Heart left ventricle (tissue), 16 donors: Measurements from ENCODE around the gene TNRC18. TPM values are rescaled to one million over a fixed set of nuclear protein-coding genes. Genes with fewer than 3 reads are reported as not detected.

Experiments used
- ATAC-seq, 4 donors: fragments of 200-7000 bp; cut with Tn5 transposase; one replicate each; pipeline ENCODE4 v1.9.1; 2020 to 2022; ENCODE audit warnings: moderate library complexity in 4 of 4, mild to moderate bottlenecking in 3 of 4, moderate number of reproducible peaks in 1 of 4
- DNase-seq, 5 donors: peaks; one replicate each; pipeline ENCODE4 v3.0.0-alpha.2; 2020
- H3K27ac ChIP-seq, 12 donors: fragments of 200-600 bp; sonication (generic) in 4 of 12; one replicate each; pipeline versions ENCODE4 v1.5.0 to v1.8.0; 2016 to 2022; ENCODE audit warnings: mild to moderate bottlenecking in 2 of 12
- H3K27me3 ChIP-seq, 9 donors: fragments of 200-600 bp; sonication (generic) in 2 of 9; one replicate each; pipeline versions ENCODE4 v1.5.1 to v1.8.0; 2016 to 2022; ENCODE audit warnings: mild to moderate bottlenecking in 3 of 9
- H3K36me3 ChIP-seq, 9 donors: fragments of 200-600 bp; sonication (generic) in 2 of 9; one replicate each; pipeline versions ENCODE4 v1.5.0 to v1.8.0; 2018 to 2022; ENCODE audit warnings: mild to moderate bottlenecking in 2 of 9
- H3K4me1 ChIP-seq, 12 donors: fragments of 200-600 bp; sonication (generic) in 4 of 12; one replicate each; pipeline versions ENCODE4 v1.5.0 to v1.8.0; 2016 to 2022; ENCODE audit warnings: mild to moderate bottlenecking in 3 of 12
- H3K4me3 ChIP-seq, 12 donors: fragments of 200-600 bp; sonication (generic) in 4 of 12; one replicate each; pipeline versions ENCODE4 v1.5.0 to v1.8.0; 2017 to 2022; ENCODE audit warnings: mild to moderate bottlenecking in 9 of 12, moderate library complexity in 4 of 12
- H3K9me3 ChIP-seq, 12 donors: fragments of 200-600 bp; sonication (generic) in 4 of 12; one replicate each; pipeline versions ENCODE4 v1.5.0 to v1.8.0; 2016 to 2022; ENCODE audit warnings: mild to moderate bottlenecking in 1 of 12
- CTCF ChIP-seq, 12 donors: fragments of 200-600 bp; sonication (generic) in 4 of 12; IDR thresholded peaks; one replicate each; pipeline versions ENCODE4 v1.5.0 to v1.8.0; 2018 to 2022; ENCODE audit warnings: antibody characterized with exemption in 12 of 12, mild to moderate bottlenecking in 5 of 12
- POLR2A ChIP-seq, 2 donors: fragments of 450-650 bp; IDR thresholded peaks; one replicate each; pipeline ENCODE4 v1.6.1; 2017; ENCODE audit warnings: antibody characterized with exemption in 2 of 2, mild to moderate bottlenecking in 2 of 2, moderate library complexity in 2 of 2
- WGBS, 4 donors: extraction: QIAGEN DNeasy Blood & Tissue Kit in 2 of 4; methylation state at CpG; one replicate each; pipeline versions ENCODE4 v1.1.5 to v1.1.7; 2013 to 2018; 5-methylcytosine and 5-hydroxymethylcytosine counted together
- intact Hi-C, 10 donors: fragments of 100-400 bp; cut with DNase I; formaldehyde crosslinking; loops; one replicate each; pipeline versions ENCODE4 v1.11.1 to v1.14.2; 2022
- polyA plus RNA-seq, 2 donors: library from polyadenylated mRNA; stranded (reverse); fragments of 200-250 nt; gene quantifications; one replicate each; pipeline ENCODE4 v1.2.3, GENCODE V29; 2013
- total RNA-seq, 9 donors: library from RNA; depleted of rRNA in 2 of 9; stranded (reverse); fragments of >200 nt in 2 of 9; fragmentation: NEBNext Ultra II Directional in 3 of 9; extraction: Animal tissue kit (Norgen Biotek cat#: 25700) in 3 of 9; gene quantifications; one replicate each; pipeline versions ENCODE4 v1.1.0 to v1.2.4, GENCODE V29; 2016 to 2023
- donor health status: ischemic (EF 13 %, LVEDD 7.1; RV severe dilation, severe dysfunction).
- donor health status: healthy with polysubstance abuse.
- donor health status: DM: no; HTN: yes; CAD: no.
- donor health status: DM: no; HTN: no; CAD: no.
- donor health status: ischemic (EF 25% LVEDD 6.9; RV normal size, moderate dysfunction).
- donor health status: ischemic (EF 25% LVEDD 5.7; RV mildly dilated, moderate dysfunction).
- donor health status: healthy.
- donor health status: DM: yes; HTN: yes; CAD: no.
- donor health status: ischemic (EF 35%, LVEDD 5.7; RV mildly dilated, moderate dysfunction).
- donor health status: nonischemic (EF 11% LVEDD 7.7; RV severe dilation, severe dysfunction).
- donor health status: DM: yes; HTN: yes; CAD: no.
- donor health status: PGD.
- donor health status: ischemic (EF 29% LVEDD 5.4; RV normal size, mild dysfunction).
- donor health status: nonischemic (EF 23%, LVEDD 6.1; RV moderate dilation, normal function).

TNRC18 gene
- total and polyA plus RNA-seq, 11 donors: 23.4 to 66.6 (median 33.7) TPM

DNA sequence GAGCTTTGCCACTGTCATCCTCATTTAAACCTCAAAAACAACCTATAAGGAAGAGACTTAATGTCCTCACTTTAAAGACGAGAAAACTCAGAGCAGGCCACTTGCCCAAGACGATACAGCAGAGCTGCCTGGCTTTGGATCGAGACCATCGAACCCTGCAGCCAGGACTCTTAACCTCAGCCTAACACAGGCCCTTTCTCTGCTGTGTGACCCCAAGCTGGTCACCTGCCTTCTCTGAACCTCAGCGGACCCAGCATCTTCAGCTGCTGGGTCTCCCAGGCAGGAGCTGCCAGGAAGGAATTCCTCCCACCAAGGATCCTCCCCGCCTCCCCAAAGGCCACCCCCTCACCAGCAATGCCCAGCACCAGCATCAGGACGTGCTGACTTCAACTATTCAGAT is 32.7 kb downstream of the TNRC18 start:
- Histone ChIP-seq H3K36me3 (peaks cover 0 to 95% (median 73%) of the 10 kb centered on the region in 9 donors), H3K4me1 (peaks cover 0 to 10% (median 0%) of the 10 kb centered on the region in 12 donors)

GRCh38 chr7:5388905-5389433 is 34.7 kb downstream of the TNRC18 start:
- ATAC-seq (no peak), DNase-seq (no peak)
- intact Hi-C loops: no loop called here
- Histone ChIP-seq H3K4me3 (no peak overlapping the region), H3K4me1 (peaks cover 0 to 11% (median 6%) of the 10 kb centered on the region in 12 donors), H3K27me3 (no peaks in the 10 kb centered on the region), H3K27ac (peak overlapping the region in 1 of 12 donors; percentile 11), H3K9me3 (no peaks in the 10 kb centered on the region), H3K36me3 (peaks cover 0 to 96% (median 77%) of the 10 kb centered on the region in 9 donors)
- WGBS, 4 donors: 89 to 91% (median 90%) methylated on average over 44 to 64 of the region's 64 CpGs
- no peak for TF ChIP-seq CTCF (IDR thresholded peaks at IDR 0.05)
- no peak for TF ChIP-seq POLR2A (IDR thresholded peaks at IDR 0.05)

More for the DNA sequence above, 32.7 kb downstream of the TNRC18 start:
- no peak for DNase-seq
- Histone ChIP-seq H3K27me3 (no peaks in the 10 kb centered on the region), H3K4me3 (no peak overlapping the region), H3K9me3 (no peaks in the 10 kb centered on the region), H3K27ac (peak overlapping the region in 1 of 12 donors; percentile 13)
- ATAC-seq: no peak
- TF ChIP-seq POLR2A (IDR thresholded peaks at IDR 0.05): no peak
- no peak for TF ChIP-seq CTCF (IDR thresholded peaks at IDR 0.05)
- 87 to 90% (median 88%) methylated on average over 7 of the region's 7 CpGs for WGBS, 4 donors
- intact Hi-C loops: no loop called here

GRCh38 chr7:5388273-5388901 is 35.2 kb downstream of the TNRC18 start:
- DNase-seq (no peak), ATAC-seq (no peak)
- 90 to 93% (median 92%) methylated on average over 35 to 81 of the region's 81 CpGs for WGBS, 4 donors
- TF ChIP-seq POLR2A (IDR thresholded peaks at IDR 0.05) (no peak), CTCF (IDR thresholded peaks at IDR 0.05) (no peak)
- Histone ChIP-seq H3K27ac (peak overlapping the region in 1 of 12 donors; percentile 25), H3K27me3 (no peaks in the 10 kb centered on the region), H3K4me1 (peaks cover 0 to 17% (median 8%) of the 10 kb centered on the region in 12 donors), H3K9me3 (no peaks in the 10 kb centered on the region), H3K4me3 (no peak overlapping the region), H3K36me3 (peaks cover 0 to 90% (median 71%) of the 10 kb centered on the region in 9 donors)
- intact Hi-C loops: no loop called here

DNA sequence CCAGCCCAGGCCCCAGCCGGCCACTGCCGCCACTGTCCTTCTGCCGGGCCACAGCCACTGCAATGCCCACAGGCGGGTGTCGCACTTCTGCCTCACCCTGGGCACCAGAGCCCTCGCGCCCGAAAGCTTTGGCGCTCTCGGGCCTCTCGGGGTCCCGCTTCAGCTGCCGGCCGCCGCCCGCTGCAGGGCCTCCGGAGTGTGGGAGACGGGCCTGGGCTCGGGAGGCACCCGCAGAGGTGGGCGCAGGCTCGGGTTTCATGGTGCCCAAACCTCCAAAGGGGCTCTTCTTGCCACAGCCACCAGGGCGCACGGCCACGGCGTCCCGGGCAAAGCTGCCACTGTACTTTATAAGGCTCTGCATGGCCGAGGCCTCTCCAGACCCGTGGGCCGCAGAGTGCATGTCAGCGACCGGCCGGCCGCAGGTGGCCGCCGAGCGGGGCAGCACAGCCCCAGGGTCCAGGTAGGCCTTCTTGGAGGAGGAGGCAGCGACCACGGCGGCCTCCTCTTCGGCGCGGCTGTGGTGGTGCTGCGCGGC is 35.9 kb downstream of the TNRC18 start:
- TF ChIP-seq CTCF (IDR thresholded peaks at IDR 0.05) (no peak), POLR2A (IDR thresholded peaks at IDR 0.05) (no peak)
- ATAC-seq: peak in 1 of 4 donors; percentile 34
- 89 to 97% (median 96%) methylated on average over 21 to 45 of the region's 45 CpGs for WGBS, 4 donors
- no peak for DNase-seq
- no peaks in the 10 kb centered on the region for H3K9me3 ChIP-seq
- H3K4me1 ChIP-seq: peaks cover 0 to 22% (median 14%) of the 10 kb centered on the region in 12 donors
- H3K27ac ChIP-seq: peak overlapping the region in 1 of 12 donors; percentile 25
- H3K4me3 ChIP-seq: no peak overlapping the region
- H3K36me3 ChIP-seq: peaks cover 0 to 84% (median 65%) of the 10 kb centered on the region in 9 donors
- no peaks in the 10 kb centered on the region for H3K27me3 ChIP-seq
- intact Hi-C loops: no loop called here
